SK-N-SH (cell line): ENCODE measurements around the gene BBS9.

Experiments used
- TF ChIP-seq, protein P1 (sequence below): IDR thresholded peaks from 2 replicates; pipeline ENCODE4 v1.6.1; 2012; ENCODE audit warnings: mild to moderate bottlenecking, low read depth, low read length, moderate library complexity
- TF ChIP-seq, protein P2 (sequence below): fragments of 200-600 bp; sonication (generic); IDR thresholded peaks from 2 replicates; pipeline ENCODE4 v1.6.1; 2017; ENCODE audit warnings: antibody characterized with exemption, mild to moderate bottlenecking, moderate library complexity

DNA sequence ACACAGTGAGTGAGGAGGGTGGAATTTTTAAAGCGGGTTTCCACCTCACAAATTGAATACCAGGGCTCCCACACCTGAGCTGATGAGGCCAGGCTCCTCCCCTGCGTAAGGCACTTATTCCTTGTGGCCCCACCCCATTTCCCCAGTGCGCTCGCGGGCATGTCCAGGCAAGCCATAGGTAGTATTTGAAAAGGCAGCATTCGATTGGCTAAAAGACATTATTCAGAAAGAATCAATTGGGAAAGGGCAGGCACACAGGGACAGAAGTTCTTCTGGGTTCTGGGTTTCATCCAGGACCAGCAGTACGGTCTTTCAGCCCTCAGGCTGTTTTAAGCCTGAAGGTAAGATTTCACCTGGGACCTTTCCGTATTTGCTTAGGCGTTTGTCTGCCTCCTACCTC lies 222.3 kb downstream of the BBS9 start:
- TF ChIP-seq, protein P1, sequence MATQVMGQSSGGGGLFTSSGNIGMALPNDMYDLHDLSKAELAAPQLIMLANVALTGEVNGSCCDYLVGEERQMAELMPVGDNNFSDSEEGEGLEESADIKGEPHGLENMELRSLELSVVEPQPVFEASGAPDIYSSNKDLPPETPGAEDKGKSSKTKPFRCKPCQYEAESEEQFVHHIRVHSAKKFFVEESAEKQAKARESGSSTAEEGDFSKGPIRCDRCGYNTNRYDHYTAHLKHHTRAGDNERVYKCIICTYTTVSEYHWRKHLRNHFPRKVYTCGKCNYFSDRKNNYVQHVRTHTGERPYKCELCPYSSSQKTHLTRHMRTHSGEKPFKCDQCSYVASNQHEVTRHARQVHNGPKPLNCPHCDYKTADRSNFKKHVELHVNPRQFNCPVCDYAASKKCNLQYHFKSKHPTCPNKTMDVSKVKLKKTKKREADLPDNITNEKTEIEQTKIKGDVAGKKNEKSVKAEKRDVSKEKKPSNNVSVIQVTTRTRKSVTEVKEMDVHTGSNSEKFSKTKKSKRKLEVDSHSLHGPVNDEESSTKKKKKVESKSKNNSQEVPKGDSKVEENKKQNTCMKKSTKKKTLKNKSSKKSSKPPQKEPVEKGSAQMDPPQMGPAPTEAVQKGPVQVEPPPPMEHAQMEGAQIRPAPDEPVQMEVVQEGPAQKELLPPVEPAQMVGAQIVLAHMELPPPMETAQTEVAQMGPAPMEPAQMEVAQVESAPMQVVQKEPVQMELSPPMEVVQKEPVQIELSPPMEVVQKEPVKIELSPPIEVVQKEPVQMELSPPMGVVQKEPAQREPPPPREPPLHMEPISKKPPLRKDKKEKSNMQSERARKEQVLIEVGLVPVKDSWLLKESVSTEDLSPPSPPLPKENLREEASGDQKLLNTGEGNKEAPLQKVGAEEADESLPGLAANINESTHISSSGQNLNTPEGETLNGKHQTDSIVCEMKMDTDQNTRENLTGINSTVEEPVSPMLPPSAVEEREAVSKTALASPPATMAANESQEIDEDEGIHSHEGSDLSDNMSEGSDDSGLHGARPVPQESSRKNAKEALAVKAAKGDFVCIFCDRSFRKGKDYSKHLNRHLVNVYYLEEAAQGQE: no peak
- TF ChIP-seq, protein P2, sequence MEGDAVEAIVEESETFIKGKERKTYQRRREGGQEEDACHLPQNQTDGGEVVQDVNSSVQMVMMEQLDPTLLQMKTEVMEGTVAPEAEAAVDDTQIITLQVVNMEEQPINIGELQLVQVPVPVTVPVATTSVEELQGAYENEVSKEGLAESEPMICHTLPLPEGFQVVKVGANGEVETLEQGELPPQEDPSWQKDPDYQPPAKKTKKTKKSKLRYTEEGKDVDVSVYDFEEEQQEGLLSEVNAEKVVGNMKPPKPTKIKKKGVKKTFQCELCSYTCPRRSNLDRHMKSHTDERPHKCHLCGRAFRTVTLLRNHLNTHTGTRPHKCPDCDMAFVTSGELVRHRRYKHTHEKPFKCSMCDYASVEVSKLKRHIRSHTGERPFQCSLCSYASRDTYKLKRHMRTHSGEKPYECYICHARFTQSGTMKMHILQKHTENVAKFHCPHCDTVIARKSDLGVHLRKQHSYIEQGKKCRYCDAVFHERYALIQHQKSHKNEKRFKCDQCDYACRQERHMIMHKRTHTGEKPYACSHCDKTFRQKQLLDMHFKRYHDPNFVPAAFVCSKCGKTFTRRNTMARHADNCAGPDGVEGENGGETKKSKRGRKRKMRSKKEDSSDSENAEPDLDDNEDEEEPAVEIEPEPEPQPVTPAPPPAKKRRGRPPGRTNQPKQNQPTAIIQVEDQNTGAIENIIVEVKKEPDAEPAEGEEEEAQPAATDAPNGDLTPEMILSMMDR: no peak
